HPDE6-E6E7 (cell line): ENCODE data around the gene KIAA0408.
"Not testable (repeated sequence)": the region's sequence is repeated elsewhere in the genome, so short reads cannot be mapped to it uniquely, and the experiment has no call there.

Source experiments
- DNase-seq: peaks from one replicate; pipeline ENCODE4 v3.0.0; 2011; ENCODE audit warnings: missing footprints; ENCODE audit errors: extremely low spot score

The KIAA0408 gene

GRCh38 chr6:127463056-127463455 is 3.9 kb upstream of the KIAA0408 start:
- no peak for DNase-seq

- DNase-seq = no peak
Measured at GRCh38 chr6:127462376-127462775, 3.2 kb upstream of the KIAA0408 start.

- no peak for DNase-seq
Measured at GRCh38 chr6:127460465-127460864, 1.3 kb upstream of the KIAA0408 start.

- no peak for DNase-seq
Measured at GRCh38 chr6:127458817-127459216, 372 bp downstream of the KIAA0408 start.

GRCh38 chr6:127458222-127458621 is 967 bp downstream of the KIAA0408 start:
- DNase-seq = no peak

GRCh38 chr6:127457456-127458064 is 1.6 kb downstream of the KIAA0408 start:
- no peak for DNase-seq

- DNase-seq = no peak
Measured at GRCh38 chr6:127456465-127456864, 2.7 kb downstream of the KIAA0408 start.

- no peak for DNase-seq
Measured at GRCh38 chr6:127453845-127454619, 5.2 kb downstream of the KIAA0408 start.

- no peak for DNase-seq
Measured at GRCh38 chr6:127452803-127453202, 6.4 kb downstream of the KIAA0408 start.

- DNase-seq = no peak
Measured at GRCh38 chr6:127451388-127451787, 7.8 kb downstream of the KIAA0408 start.

- no peak for DNase-seq
Measured at GRCh38 chr6:127447780-127448179, 11.4 kb downstream of the KIAA0408 start.

- DNase-seq = no peak
Measured at GRCh38 chr6:127446356-127446755, 12.8 kb downstream of the KIAA0408 start.

GRCh38 chr6:127441881-127442280 is 17.3 kb downstream of the KIAA0408 start:
- no peak for DNase-seq

GRCh38 chr6:127439718-127440117 is 19.5 kb downstream of the KIAA0408 start:
- no peak for DNase-seq

GRCh38 chr6:127436578-127437110 is 22.5 kb downstream of the KIAA0408 start:
- no peak for DNase-seq

- no peak for DNase-seq
Measured at GRCh38 chr6:127435626-127436220, 23.5 kb downstream of the KIAA0408 start.

- no peak for DNase-seq
Measured at GRCh38 chr6:127434651-127435050, 24.5 kb downstream of the KIAA0408 start.

GRCh38 chr6:127428562-127428961 is 30.6 kb downstream of the KIAA0408 start:
- not testable (repeated sequence) for DNase-seq

GRCh38 chr6:127423921-127424320 is 35.3 kb downstream of the KIAA0408 start:
- DNase-seq = no peak

GRCh38 chr6:127421164-127421563 is 38.0 kb downstream of the KIAA0408 start:
- DNase-seq = not testable (repeated sequence)

- peak; percentile 84 for DNase-seq
Measured at GRCh38 chr6:127420556-127420955, 38.6 kb downstream of the KIAA0408 start.

GRCh38 chr6:127415096-127415495 is 44.1 kb downstream of the KIAA0408 start:
- DNase-seq = no peak

- DNase-seq = not testable (repeated sequence)
Measured at GRCh38 chr6:127413123-127413522, 46.1 kb downstream of the KIAA0408 start.
